ENCODE measurements around the gene MBNL2. TPM values are rescaled to one million over a fixed set of nuclear protein-coding genes. Genes with fewer than 3 reads are reported as not detected.

Gene MBNL2
- total RNA-seq, 1 donor from 2014 or later = 28.1 TPM

GRCh38 chr13:97275776-97276501 is 53.8 kb downstream of the MBNL2 start:
- no peak for ATAC-seq

GRCh38 chr13:97276862-97277269 is 54.7 kb downstream of the MBNL2 start:
- no peak for ATAC-seq

GRCh38 chr13:97278435-97279411 is 56.6 kb downstream of the MBNL2 start:
- peak; percentile 89 for ATAC-seq

- ATAC-seq = no peak
Observed at GRCh38 chr13:97279913-97280312, 57.8 kb downstream of the MBNL2 start.

- ATAC-seq = peak; percentile 36
Observed at GRCh38 chr13:97280478-97280877, 58.3 kb downstream of the MBNL2 start.

- no peak for ATAC-seq
Observed at GRCh38 chr13:97281028-97281427, 58.9 kb downstream of the MBNL2 start.

GRCh38 chr13:97282705-97283104 is 60.6 kb downstream of the MBNL2 start:
- ATAC-seq = no peak

- no peak for ATAC-seq
Observed at GRCh38 chr13:97283888-97284287, 61.8 kb downstream of the MBNL2 start.

- ATAC-seq = no peak
Observed at GRCh38 chr13:97284558-97284957, 62.4 kb downstream of the MBNL2 start.

- peak; percentile 43 for ATAC-seq
Observed at GRCh38 chr13:97285221-97285955, 63.3 kb downstream of the MBNL2 start.

GRCh38 chr13:97286317-97287046 is 64.3 kb downstream of the MBNL2 start:
- ATAC-seq = no peak

- ATAC-seq = no peak
Observed at GRCh38 chr13:97287047-97287383, 64.9 kb downstream of the MBNL2 start.

GRCh38 chr13:97288486-97288900 is 66.4 kb downstream of the MBNL2 start:
- ATAC-seq = no peak

GRCh38 chr13:97289514-97290298 is 67.6 kb downstream of the MBNL2 start:
- no peak for ATAC-seq

GRCh38 chr13:97295283-97296182 is 73.4 kb downstream of the MBNL2 start:
- ATAC-seq = peak; percentile 73

- ATAC-seq = no peak
Observed at GRCh38 chr13:97296740-97297139, 74.6 kb downstream of the MBNL2 start.

GRCh38 chr13:97298816-97299215 is 76.7 kb downstream of the MBNL2 start:
- ATAC-seq = no peak

- no peak for ATAC-seq
Observed at GRCh38 chr13:97300871-97301270, 78.7 kb downstream of the MBNL2 start.

GRCh38 chr13:97301382-97302095 is 79.4 kb downstream of the MBNL2 start:
- peak; percentile 16 for ATAC-seq

- peak; percentile 88 for ATAC-seq
Observed at GRCh38 chr13:97302611-97303010, 80.5 kb downstream of the MBNL2 start.

Data from esophagus mucosa (tissue), 1 donor.